AG08395 (cell line): ENCODE measurements around the gene TFCP2.
A peak's percentile ranks its signal among the peaks of the same experiment; 100 is the strongest.
"Not testable (repeated sequence)": the region's sequence is repeated elsewhere in the genome, so short reads cannot be mapped to it uniquely, and the experiment has no call there.

Experiments
- DNase-seq: peaks from one replicate; pipeline ENCODE4 v3.0.0; 2012; ENCODE audit warnings: mixed read lengths, low spot score

The TFCP2 gene, protein sequence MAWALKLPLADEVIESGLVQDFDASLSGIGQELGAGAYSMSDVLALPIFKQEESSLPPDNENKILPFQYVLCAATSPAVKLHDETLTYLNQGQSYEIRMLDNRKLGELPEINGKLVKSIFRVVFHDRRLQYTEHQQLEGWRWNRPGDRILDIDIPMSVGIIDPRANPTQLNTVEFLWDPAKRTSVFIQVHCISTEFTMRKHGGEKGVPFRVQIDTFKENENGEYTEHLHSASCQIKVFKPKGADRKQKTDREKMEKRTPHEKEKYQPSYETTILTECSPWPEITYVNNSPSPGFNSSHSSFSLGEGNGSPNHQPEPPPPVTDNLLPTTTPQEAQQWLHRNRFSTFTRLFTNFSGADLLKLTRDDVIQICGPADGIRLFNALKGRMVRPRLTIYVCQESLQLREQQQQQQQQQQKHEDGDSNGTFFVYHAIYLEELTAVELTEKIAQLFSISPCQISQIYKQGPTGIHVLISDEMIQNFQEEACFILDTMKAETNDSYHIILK

DNA sequence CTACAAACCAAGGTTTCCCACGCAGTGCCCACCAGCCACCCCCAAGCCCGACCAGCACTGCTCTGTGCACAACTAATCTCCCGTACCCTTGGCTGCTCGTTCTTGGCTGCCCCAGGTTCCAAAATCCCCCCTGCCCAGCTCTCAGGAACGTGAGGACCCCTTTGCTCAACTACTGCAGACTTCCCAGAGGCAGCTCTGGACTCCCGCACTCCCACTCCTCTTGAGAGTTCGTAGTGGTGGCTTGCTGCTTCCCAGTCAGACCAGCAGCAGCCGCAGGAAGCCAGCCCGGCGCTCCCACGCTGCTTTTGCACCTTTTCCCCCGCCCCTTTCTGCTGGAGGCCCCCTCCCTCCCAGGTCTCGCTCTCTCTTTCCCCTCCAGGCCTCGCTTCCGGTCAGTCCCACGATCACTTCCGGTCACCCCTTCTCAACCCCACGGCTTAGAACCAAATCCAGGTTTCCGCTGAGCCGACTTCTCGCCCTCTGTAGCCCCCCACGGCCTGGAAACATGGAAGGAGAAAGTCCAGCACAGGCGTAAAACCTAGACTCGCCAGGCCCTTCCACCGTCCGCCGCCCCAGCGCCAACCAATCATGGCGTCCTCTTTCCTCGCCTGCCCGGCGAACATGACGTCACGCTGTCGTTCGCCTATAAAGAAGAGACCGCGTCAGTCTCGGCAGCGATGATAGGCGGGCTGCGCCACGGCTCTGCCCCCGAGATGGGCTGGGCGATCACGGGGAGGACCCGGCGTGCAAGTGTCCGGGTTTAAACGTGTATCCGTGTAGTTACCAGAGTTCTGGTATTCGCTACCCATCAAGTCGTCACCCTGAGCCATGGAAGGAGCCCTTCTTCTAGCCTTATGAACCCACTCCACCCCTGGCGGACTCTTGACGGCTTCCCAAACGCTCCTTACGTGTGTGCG lies at the start of gene TFCP2:
TSS of gene TFCP2 (minus strand) at position 621 of the 917 bp plus-strand sequence. CDS start 713 bp downstream, outside the sequence.
- peak; percentile 98 for DNase-seq

DNA sequence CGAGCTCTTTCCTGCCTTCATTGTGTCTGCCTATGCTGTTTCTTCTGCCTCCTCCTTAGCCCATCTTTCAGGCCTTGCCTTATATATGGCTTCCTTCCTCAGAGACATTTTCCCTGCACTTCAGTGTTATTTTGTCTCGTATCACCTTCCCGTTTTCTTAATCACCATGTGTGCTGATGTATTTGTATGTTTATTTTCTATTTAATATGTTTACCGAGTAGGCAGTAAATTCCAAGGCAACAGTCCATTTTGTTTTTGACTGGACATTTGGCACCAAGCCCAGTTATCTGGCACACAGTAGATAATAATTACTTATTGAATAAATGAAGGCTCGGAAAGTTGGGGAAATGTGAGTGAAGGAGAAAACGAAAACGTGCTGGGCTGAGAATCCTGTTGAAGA lies 49.5 kb upstream of the TFCP2 start:
- no peak for DNase-seq

DNA sequence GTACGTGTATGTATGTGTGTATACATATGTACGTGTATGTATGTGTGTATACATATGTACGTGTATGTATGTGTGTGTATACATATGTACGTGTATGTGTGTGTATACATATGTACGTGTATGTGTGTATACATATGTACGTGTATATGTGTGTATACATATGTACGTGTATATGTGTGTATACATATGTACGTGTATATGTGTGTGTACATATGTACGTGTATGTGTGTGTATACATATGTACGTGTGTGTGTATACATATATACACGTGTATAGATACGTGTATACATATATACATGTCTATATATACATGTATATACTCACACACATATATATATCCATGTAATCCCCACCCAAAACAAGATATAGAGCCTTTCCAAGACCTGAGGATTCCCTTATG lies 46.9 kb upstream of the TFCP2 start:
- DNase-seq = not testable (repeated sequence)

GRCh38 chr12:51219322-51219721 lies 46.4 kb upstream of the TFCP2 start:
- DNase-seq = no peak

DNA sequence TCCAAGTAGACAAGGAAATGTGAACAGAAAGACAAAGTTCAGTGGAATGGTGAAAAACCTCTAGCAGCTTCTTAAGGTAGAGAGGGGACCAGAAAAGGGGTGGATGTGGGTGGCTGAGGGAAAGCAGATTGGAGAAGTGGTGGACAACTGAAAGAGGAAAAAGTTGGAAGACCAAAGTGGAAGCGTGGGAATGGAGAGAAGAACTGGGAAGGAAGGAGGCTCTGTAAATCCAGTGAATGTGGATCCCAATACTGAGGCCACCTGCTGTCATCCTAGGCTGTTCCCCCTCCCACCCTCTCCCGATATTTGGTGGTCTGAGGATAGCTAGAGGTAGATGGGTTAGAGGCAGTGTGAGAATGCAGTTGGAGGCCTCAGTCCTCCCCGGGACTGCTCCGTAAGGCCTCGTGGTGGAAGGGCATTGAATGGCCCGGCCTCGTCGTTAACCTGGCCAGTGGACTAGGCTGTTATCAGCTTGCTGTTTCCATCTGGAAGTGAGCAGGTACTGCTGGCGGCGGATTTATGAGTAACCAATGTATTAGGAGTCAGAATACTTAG lies 45.7 kb upstream of the TFCP2 start:
- DNase-seq = no peak

DNA sequence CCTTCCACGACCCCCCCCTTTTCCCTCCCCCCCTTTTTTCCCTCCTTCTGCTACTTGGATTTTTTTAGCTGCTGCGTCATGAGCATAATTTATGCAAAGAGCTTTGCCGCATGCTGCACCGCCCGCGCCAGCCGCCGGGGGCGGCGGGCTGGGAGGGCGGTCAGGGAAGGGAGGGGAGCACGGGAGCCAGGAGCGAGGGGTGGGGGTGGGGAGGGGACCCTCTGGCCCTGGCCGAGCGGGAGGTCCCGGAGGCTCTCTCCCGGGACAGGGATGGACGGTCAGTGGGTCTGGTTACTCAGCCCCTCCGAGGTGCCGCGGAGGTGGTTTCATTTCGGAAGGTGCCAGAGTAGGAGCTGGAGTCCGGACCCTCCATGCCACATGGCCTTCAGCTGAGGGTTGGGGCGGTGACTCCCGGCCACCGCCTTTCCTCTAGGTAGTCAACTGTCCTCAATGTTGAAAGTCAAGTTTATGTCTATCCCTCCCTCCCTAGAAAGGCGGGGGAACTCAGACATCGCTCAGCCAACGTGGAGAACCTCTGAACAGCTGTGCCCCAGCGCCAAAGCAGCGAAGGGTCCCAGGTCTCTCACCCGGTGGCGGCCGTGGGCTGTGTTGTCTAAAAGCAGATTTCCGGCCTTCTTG lies 45.2 kb upstream of the TFCP2 start, which contains the start of gene POU6F1:
TSS of gene POU6F1 (minus strand) at position 95 of the 639 bp plus-strand sequence. CDS start 11,226 bp downstream, outside the sequence.
- DNase-seq = peak; percentile 92

DNA sequence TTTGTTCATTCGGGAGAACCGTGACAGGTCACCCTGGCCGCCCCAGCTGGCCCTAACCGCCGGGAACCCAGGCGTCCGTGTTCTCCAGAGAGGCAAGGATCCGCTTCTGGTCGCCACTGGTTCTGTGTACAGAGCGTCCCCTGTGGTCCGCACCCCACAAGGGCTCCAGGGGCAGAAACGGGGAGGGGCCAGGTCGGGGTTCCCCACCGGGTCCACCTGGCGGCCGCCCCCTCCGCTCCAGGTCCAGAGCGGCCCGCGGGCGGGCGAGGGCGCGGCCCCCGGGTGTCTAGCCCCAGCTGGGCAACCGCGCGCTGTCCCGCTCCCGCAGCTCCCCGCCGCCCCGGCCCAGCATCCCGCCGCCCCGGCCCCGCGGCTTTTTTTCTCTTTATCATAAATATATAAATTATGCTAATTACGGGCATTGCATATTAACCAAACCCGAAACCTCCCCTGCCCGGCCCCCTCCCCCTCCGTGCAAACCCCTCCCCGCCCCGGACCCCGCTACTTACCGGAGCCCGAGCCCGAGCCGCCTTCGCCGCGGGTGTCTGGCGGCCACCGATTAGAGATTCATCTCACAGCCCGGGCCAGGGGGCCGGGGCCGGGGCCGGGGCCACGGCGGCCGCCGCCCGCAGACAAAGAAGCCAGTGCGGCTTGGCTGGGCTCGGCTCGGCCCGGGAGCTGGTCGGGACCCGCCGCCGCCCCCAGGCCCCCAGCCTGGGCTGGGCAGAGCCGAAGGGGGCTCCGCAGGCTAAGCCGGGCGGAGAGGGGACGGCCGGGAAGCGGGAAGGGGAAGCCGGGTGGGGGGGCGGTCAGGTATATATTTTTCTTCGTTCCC lies 44.4 kb upstream of the TFCP2 start:
- DNase-seq = peak; percentile 60

DNA sequence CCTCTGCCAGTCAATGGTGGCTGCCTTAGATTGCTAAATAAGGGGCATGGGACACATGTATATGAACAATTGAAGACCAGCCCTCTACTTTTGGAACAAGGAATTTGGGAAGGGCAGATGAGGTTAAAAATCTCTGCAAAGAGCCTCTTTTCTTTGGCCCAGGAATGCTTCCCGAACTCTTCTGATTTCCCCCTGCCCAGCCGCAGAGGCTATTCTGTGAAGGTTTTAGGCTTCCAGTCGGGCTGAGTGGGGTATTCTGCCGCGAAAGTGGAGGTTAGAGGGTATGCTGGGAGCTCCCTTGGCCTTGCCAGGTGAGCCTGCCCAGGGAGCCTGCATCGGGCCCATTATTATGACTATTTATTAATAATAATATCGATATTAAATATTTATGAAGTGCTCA lies 43.7 kb upstream of the TFCP2 start:
- no peak for DNase-seq

GRCh38 chr12:51214895-51215294 lies 42.0 kb upstream of the TFCP2 start:
- no peak for DNase-seq

DNA sequence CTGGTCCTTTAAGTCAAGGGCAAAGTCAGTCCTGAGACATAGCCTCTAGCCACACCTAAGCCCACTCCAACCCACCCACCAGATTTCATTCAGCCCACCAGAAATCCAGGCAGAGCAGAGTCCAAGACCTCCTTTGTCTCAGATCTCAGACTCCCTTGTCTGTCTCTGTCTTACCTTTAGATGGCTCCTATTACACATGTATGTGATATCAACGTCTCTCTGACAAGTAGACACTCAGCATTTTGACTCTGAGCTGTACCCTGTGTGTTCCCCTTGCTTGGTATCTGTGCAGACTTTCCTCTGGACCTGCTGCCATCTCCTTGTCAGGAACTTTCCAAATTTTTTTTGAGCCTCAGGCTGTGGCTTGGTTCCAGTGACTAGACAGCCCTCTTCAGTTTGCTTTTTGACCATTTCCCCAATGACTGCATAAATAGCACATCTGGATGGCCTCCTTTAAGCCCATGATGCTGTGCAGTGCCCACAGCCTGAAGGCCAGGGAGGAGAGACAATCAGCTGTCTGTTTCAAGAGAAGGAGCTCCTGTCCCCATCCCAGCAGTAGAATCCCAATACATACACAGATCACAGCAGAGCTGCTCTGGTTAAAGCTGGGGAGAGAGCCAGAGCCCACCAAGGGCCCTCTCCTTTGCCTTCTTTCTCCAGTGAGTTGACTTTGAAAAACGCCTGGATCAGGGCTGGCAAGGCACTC lies 37.9 kb upstream of the TFCP2 start:
- DNase-seq = no peak

DNA sequence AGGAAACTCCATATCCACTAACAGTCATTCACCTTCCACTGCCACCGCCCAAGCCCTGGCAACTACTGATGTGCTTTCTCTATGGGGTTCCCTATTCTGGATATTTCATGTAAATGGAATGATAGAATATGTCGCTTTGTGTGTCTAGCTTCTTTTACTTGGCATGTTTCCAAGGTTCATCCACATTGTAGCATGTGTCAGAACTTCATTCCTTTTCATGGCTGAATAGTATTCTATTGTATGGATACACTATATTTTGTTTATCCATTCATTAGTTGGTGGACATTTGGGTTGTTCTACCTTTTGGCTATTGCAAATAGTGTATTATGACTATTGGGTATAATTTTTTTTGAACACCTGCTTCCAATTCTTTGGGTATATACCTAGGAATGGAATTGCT lies 36.3 kb upstream of the TFCP2 start:
- no peak for DNase-seq

DNA sequence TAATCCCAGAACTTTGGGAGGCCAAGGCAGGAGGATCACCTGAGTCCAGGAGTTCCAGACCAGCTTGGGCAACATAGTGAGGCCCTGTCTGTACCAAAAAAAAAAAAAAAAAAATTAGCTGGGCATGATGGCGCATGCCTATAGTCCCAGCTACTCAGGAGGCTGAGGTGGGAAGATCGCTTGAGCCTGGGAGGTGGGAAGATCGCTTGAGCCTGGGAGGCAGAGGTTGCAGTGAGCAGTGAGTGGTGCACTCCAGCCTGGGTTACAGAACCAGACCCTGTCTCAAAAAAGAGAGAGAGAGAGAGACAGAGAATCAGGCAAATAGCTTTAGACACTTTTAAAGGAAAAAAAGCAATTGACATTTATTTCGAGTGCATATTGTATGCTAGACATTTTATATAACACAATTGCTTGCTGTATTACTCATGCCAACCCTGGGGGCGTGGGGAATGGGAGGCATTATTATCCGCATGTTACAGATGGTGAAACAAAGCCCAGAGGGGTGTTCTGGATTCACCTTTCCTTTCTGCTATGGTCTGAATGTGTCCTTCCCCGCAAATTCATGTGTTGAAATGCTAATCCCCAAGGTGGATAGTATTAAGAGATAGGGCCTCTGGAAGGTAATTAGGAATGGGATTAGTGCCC lies 35.2 kb upstream of the TFCP2 start:
- DNase-seq = no peak

DNA sequence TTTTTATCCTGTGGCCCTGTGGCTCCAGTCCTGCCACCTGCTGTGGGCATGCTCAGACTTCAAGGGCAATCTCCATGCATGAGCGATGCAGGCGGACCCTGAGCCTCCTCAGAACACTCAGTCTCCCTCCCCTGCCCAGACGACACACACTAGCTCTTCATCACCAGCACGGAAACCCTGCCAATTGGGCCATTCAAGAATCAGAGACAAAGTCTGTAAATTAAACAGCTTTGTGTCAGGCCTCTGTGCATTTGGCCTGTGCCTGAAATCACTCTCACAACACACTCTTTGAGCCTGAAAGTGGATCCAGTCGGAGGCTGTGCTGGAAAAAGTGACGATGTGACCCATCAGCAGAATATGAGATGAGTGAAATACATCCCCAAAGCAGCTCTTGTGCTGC lies 32.4 kb upstream of the TFCP2 start:
- no peak for DNase-seq

DNA sequence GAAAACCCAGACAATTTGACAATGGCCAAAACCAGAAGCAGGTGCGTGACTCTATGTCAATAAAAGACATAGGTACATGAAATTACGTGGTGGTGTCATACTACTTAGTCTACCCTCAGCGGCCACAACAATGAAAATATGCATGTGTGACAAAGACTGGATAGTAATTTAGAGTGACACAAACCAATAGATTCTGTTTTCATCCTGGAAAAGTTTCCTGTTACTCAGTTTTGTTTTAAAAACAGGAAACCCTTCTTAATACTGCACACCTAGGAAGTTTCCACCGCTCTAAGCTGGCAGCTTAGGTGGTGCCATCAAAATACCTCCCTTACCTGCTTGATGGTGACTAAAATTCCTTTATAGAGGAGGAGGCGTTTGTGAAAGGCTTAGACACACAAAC lies 29.8 kb upstream of the TFCP2 start:
- DNase-seq = no peak

DNA sequence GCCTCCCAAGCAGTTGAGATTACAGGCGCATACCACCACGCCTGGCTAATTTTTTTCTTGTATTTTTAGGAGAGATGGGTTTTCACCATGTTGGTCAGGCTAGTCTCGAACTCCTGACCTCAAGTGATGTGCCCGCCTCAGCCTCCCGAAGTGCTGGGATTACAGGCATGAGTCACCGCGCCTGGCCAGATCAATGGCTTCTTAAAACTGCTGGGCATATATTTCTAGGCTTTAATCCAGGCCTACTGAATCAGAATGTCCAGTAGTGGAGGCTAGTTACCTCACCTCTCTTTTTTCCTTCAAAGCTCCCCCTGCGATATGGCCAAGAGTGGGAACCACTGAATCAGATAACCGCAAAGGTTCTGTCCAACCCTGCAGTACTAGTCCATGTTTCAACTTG lies 27.9 kb upstream of the TFCP2 start:
- DNase-seq = no peak

GRCh38 chr12:51200156-51200555 lies 27.2 kb upstream of the TFCP2 start:
- no peak for DNase-seq

- DNase-seq = no peak
These were observed 26.5 kb upstream of the TFCP2 start for GRCh38 chr12:51199366-51199945.

DNA sequence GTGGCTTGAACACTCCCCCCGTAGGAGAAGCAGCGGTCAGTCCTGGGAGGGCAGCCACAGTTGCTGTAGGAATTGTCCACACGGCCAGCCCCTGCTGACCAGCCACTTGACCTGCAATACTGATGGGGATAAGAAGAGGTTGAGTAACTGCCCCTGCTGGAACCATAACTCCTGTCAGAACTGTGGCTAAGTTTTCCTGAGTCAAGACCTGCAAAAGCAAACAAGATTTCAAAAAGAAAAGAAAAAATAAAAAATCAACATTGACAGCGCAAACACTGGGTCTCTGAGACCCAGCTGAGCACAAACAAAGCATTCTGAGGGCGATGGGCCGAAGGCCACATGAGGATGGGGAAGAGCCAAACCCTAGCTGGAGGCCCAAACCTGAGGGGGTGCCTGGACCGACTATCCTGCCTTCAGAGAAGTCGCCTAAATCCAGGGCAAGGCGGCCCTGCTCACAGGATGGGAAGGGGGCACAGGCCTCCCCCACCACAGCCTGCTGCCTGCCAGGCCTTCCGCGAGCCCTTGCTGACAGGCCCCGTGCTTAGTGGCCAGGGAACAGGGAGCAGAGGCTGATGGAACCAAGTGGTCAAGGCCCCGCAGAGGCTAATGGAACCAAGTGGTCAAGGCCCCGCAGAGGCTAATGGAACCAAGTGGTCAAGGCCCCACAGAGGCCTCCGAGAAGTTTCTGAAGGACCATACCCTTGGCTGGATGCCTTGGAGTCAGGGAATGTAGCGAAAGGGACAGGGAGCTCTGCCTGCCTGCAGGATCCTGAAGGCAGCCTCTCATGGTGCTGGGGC lies 25.8 kb upstream of the TFCP2 start:
- no peak for DNase-seq
